HepG2 (cell line): ENCODE measurements around the gene ABHD15. TPM values are rescaled to one million over a fixed set of nuclear protein-coding genes. Genes with fewer than 3 reads are reported as not detected.

ENCODE experiments used
- CC2D1A ChIP-seq: sonication (generic); formaldehyde crosslinking; IDR thresholded peaks from 2 replicates; pipeline ENCODE4 v1.8.1; 2023; ENCODE audit warnings: mild to moderate bottlenecking, missing genetic modification reagents
- ELF1 ChIP-seq: sonication (generic); formaldehyde crosslinking; IDR thresholded peaks from 2 replicates; pipeline ENCODE4 v1.4.0; 2020; ENCODE audit warnings: missing genetic modification reagents
- GLI4 ChIP-seq: sonication (generic); formaldehyde crosslinking; IDR thresholded peaks from 2 replicates; pipeline ENCODE4 v1.5.1; 2020; ENCODE audit warnings: missing genetic modification reagents, mild to moderate bottlenecking, moderate library complexity, borderline replicate concordance
- HDAC2 ChIP-seq: sonication (generic); formaldehyde crosslinking; IDR thresholded peaks from 2 replicates; pipeline ENCODE4 v1.4.0; 2020; ENCODE audit warnings: missing genetic modification reagents
- KMT2B ChIP-seq: IDR thresholded peaks from 2 replicates; pipeline ENCODE4 v1.6.1; 2016; ENCODE audit warnings: missing genetic modification reagents, missing compliant biosample characterization
- ZNF562 ChIP-seq: sonication (generic); formaldehyde crosslinking; IDR thresholded peaks from 2 replicates; pipeline ENCODE4 v1.8.0; 2022; ENCODE audit warnings: missing genetic modification reagents, borderline replicate concordance
- ZNF678 ChIP-seq: sonication (generic); formaldehyde crosslinking; IDR thresholded peaks from 2 replicates; pipeline ENCODE4 v1.4.0; 2020; ENCODE audit warnings: mild to moderate bottlenecking, missing genetic modification reagents
- ZNF737 ChIP-seq: sonication (generic); formaldehyde crosslinking; IDR thresholded peaks from 2 replicates; pipeline ENCODE4 v1.5.0; 2020; ENCODE audit warnings: missing genetic modification reagents, mild to moderate bottlenecking, borderline replicate concordance
- polyA plus RNA-seq, 8 experiments: library from polyadenylated mRNA; depleted of rRNA in 3 of 8; stranded (reverse) in 7 of 8; unstranded in 1 of 8; fragments of >200 nt; fragmentation: Illumina TruSeq in 4 of 8; extraction: Trizol in 4 of 8; gene quantifications; 2 replicates each; pipeline versions ENCODE4 v1.2.1 to v1.2.3, GENCODE V29; 2011 to 2016; ENCODE audit warnings: low read depth in 4 of 8, missing spikeins in 1 of 8, mixed read lengths in 1 of 8; ENCODE audit not compliant: insufficient read depth in 1 of 8
- total RNA-seq, 5 experiments: library from RNA; depleted of rRNA; stranded (reverse); fragments of >200 nt; fragmentation: Illumina TruSeq; extraction: Trizol; gene quantifications; 2 replicates each; pipeline ENCODE4 v1.2.3, GENCODE V29; 2016; ENCODE audit warnings: low read depth in 1 of 5
- TF ChIP-seq, protein P1 (sequence below): sonication (generic); formaldehyde crosslinking; IDR thresholded peaks from 2 replicates; pipeline ENCODE4 v1.4.0; 2020; ENCODE audit warnings: missing genetic modification reagents
- TF ChIP-seq, protein P2 (sequence below), 2 experiments: fragments of 450-650 bp in 1 of 2; sonication (generic) in 1 of 2; formaldehyde crosslinking in 1 of 2; IDR thresholded peaks; 2 replicates each; pipeline versions ENCODE4 v1.6.1 to v1.8.0; 2016 to 2022; ENCODE audit warnings: antibody characterized with exemption in 1 of 2, mild to moderate bottlenecking in 1 of 2, missing genetic modification reagents in 1 of 2
- TF ChIP-seq, protein P3 (sequence below): sonication (generic); formaldehyde crosslinking; IDR thresholded peaks from 2 replicates; pipeline ENCODE4 v1.4.0; 2020; ENCODE audit warnings: missing genetic modification reagents
- TF ChIP-seq, protein P4 (sequence below): sonication (generic); formaldehyde crosslinking; IDR thresholded peaks from 2 replicates; pipeline ENCODE4 v1.4.0; 2020; ENCODE audit warnings: missing genetic modification reagents
- TF ChIP-seq, protein P5 (sequence below): IDR thresholded peaks from 2 replicates; pipeline ENCODE4 v1.6.1; 2016; ENCODE audit warnings: mild to moderate bottlenecking, missing biosample characterization, missing genetic modification reagents

The ABHD15 gene
- total and polyA plus RNA-seq, 2 of the 13 experiments (the other 11 are each of a cell fraction or from before 2014, with no cell fraction given) = 2.4 to 7.7 TPM

DNA sequence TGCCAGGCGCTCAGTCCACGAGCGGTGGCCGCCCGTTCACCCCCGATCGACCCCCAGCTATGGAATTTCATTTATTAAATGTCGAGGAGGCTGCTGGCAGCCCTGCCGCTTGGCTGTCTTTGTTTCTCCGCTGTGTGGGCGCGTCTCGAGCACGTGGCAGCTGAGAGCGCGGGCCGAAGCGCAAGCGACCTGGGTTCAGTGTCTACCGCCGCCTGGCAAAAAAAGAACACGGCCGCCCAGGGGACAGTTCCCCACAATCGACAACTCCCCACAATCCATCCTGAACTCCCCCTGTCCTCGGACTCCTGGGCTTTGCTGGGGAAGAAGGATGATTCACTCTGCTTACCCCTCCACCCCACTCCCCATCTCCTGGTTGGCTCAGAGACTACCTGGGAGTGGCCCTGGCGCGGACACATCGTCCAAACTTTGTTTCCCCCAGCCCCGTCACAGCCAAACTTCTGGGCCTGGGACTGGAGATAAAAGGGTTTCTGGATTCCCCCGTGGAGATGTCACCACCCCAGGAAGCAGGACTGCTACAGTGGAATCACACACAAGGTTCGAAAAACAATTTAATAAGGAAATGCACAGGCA is 24.4 kb upstream of the ABHD15 start (continued):
- TF ChIP-seq HDAC2 (CRISPR knock-in tag) (peak; percentile 7; the same call in 1 of the 2 replicates), ZNF737 (CRISPR knock-in tag) (no peak), CC2D1A (CRISPR knock-in tag) (no peak), ZNF562 (CRISPR knock-in tag) (no peak), ELF1 (CRISPR knock-in tag) (no peak), ZNF678 (CRISPR knock-in tag) (no peak), KMT2B (peak; percentile 35), GLI4 (no peak)
- TF ChIP-seq, protein P1, sequence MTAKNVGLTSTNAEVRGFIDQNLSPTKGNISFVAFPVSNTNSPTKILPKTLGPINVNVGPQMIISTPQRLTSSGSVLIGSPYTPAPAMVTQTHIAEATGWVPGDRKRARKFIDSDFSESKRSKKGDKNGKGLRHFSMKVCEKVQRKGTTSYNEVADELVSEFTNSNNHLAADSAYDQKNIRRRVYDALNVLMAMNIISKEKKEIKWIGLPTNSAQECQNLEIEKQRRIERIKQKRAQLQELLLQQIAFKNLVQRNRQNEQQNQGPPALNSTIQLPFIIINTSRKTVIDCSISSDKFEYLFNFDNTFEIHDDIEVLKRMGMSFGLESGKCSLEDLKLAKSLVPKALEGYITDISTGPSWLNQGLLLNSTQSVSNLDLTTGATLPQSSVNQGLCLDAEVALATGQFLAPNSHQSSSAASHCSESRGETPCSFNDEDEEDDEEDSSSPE (CRISPR knock-in tag) = peak; percentile 73; the same call in 1 of the 2 replicates
- TF ChIP-seq, protein P2, sequence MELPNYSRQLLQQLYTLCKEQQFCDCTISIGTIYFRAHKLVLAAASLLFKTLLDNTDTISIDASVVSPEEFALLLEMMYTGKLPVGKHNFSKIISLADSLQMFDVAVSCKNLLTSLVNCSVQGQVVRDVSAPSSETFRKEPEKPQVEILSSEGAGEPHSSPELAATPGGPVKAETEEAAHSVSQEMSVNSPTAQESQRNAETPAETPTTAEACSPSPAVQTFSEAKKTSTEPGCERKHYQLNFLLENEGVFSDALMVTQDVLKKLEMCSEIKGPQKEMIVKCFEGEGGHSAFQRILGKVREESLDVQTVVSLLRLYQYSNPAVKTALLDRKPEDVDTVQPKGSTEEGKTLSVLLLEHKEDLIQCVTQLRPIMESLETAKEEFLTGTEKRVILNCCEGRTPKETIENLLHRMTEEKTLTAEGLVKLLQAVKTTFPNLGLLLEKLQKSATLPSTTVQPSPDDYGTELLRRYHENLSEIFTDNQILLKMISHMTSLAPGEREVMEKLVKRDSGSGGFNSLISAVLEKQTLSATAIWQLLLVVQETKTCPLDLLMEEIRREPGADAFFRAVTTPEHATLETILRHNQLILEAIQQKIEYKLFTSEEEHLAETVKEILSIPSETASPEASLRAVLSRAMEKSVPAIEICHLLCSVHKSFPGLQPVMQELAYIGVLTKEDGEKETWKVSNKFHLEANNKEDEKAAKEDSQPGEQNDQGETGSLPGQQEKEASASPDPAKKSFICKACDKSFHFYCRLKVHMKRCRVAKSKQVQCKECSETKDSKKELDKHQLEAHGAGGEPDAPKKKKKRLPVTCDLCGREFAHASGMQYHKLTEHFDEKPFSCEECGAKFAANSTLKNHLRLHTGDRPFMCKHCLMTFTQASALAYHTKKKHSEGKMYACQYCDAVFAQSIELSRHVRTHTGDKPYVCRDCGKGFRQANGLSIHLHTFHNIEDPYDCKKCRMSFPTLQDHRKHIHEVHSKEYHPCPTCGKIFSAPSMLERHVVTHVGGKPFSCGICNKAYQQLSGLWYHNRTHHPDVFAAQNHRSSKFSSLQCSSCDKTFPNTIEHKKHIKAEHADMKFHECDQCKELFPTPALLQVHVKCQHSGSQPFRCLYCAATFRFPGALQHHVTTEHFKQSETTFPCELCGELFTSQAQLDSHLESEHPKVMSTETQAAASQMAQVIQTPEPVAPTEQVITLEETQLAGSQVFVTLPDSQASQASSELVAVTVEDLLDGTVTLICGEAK (IDR thresholded peaks at IDR 0.05) = no peak
- TF ChIP-seq, protein P2 (CRISPR knock-in tag; IDR thresholded peaks at IDR 0.05) = peak; percentile 31; the same call in 1 of the 2 replicates
- TF ChIP-seq, protein P3, sequence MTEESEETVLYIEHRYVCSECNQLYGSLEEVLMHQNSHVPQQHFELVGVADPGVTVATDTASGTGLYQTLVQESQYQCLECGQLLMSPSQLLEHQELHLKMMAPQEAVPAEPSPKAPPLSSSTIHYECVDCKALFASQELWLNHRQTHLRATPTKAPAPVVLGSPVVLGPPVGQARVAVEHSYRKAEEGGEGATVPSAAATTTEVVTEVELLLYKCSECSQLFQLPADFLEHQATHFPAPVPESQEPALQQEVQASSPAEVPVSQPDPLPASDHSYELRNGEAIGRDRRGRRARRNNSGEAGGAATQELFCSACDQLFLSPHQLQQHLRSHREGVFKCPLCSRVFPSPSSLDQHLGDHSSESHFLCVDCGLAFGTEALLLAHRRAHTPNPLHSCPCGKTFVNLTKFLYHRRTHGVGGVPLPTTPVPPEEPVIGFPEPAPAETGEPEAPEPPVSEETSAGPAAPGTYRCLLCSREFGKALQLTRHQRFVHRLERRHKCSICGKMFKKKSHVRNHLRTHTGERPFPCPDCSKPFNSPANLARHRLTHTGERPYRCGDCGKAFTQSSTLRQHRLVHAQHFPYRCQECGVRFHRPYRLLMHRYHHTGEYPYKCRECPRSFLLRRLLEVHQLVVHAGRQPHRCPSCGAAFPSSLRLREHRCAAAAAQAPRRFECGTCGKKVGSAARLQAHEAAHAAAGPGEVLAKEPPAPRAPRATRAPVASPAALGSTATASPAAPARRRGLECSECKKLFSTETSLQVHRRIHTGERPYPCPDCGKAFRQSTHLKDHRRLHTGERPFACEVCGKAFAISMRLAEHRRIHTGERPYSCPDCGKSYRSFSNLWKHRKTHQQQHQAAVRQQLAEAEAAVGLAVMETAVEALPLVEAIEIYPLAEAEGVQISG (CRISPR knock-in tag) = peak; percentile 2; the same call in 1 of the 2 replicates
- TF ChIP-seq, protein P4, sequence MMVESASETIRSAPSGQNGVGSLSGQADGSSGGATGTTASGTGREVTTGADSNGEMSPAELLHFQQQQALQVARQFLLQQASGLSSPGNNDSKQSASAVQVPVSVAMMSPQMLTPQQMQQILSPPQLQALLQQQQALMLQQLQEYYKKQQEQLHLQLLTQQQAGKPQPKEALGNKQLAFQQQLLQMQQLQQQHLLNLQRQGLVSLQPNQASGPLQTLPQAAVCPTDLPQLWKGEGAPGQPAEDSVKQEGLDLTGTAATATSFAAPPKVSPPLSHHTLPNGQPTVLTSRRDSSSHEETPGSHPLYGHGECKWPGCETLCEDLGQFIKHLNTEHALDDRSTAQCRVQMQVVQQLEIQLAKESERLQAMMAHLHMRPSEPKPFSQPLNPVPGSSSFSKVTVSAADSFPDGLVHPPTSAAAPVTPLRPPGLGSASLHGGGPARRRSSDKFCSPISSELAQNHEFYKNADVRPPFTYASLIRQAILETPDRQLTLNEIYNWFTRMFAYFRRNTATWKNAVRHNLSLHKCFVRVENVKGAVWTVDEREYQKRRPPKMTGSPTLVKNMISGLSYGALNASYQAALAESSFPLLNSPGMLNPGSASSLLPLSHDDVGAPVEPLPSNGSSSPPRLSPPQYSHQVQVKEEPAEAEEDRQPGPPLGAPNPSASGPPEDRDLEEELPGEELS (CRISPR knock-in tag) = peak; percentile 27
- TF ChIP-seq, protein P5, sequence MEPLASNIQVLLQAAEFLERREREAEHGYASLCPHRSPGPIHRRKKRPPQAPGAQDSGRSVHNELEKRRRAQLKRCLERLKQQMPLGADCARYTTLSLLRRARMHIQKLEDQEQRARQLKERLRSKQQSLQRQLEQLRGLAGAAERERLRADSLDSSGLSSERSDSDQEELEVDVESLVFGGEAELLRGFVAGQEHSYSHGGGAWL (CRISPR knock-in tag) = peak; percentile 73
